Measurements from ENCODE around the gene SORCS2.

The SORCS2 gene

DNA sequence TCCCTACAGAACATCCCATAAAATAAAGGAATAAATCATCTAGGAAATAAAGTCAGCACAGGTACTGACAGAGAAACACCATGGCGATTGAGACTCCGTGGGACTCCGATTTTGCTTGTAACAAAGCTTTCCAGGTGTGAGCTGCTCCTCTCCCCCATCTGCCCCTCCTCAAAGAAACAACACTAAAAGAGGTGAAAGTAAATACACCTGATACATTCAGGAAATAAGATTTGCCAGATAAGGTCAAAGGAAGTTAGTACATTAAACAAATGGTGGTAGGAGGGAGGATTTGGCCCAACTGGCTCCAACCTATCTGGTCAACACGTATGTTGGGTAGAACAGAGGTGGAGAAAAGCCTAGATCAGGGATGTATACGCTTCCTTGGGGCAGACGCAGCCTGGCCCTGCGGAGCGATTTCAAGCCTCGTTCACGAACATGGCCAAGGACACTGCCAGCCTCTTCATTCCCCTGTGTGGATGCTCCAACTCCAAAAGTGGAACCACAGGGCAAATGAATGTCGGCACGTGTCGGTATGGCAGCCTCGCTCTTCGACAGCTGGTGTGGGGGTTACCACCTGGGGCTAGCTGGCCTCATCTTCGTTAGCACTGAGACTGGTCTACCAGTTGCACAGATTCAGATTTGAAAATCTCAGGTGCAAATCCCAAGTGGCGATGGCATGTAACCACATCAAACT is 584.8 kb downstream of the SORCS2 start:
- DNase-seq = no peak

DNA sequence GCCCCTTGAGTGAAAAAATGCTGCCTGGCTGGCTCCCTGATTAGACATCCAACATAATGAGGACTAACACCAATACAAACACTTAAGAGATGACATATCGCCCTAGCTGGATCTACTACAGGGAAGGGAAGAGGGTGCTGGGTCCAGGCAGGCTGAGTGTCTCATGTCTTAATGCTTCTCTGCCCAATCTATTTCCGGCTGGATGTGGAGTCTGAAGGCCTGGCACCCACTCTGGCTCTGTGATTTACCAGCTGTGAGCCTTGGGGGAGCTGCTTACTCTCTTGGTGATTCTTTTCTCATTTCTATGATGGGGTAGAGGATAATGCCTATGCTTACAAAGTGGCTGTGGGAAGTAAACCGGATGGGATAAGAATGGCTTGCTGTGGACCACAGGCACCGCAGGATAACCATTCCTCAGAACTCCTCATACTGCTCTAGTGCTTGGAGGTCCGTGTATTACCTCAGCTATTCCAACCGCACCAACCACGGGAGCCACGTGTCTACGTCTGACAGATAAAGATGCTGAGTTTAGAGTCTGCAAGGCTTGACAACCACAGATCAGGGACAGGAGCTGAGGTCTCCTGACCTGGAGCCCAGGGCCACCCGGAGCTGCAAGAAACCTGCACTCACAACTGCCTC is 585.7 kb downstream of the SORCS2 start:
- no peak for DNase-seq

DNA sequence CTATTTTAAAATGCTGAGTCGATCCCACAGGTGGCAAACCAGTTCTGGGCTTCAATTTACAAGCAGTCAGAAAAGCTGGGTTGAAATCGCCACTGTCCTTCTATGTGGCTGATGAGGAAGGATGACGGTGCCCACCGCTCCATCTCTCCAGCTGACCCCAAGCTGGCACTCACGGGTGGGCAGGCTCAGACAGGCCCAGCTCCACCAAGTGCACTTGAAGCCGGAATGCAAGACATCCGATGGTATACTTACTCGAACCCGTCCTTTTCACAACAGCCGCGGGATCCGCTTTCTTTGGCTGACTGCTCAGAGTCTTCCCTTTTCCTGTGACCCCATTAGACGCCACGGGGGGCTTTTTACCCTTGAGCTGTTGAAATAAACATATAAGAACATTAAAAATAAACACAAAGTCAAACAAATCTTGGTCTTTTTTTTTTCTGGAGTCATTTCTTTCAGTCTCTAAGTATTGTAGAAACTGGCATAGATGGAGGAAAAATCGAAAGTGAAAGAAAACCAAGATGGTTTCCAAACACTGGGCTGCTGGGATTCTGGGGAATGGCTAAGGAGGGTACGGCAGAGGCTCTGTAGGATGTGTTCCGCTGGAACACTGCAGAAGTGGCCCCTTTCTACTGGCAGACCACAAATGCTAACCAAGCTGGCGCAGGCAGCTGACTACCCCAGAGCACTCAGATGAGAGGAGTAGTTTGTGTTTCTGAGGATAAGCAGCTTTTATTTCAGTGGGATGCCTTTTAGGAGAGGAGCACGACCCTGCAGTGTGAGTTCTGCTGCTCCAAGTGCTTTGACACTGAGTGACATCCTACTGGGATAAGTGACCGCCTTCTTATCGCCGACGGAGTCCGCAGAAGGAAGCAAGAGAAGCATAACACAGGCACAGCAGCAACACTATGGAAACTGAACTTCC is 586.4 kb downstream of the SORCS2 start:
- no peak for DNase-seq

DNA sequence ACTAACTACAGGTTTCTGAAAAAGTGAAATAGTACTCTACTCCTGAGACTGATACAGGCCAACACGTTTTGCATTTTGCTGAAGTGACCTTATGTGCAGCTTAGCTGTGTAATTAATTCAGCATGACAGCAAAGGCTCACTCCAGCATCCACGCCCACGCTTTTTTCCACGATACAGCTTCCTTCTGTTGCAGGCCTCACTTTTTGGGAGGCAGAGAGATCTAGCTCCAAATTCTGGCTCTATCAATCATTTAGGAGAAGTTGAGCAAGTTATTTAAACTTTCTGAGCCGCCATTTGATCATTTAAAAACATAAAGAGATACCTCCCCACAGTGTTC is 587.1 kb downstream of the SORCS2 start:
- DNase-seq = no peak

DNA sequence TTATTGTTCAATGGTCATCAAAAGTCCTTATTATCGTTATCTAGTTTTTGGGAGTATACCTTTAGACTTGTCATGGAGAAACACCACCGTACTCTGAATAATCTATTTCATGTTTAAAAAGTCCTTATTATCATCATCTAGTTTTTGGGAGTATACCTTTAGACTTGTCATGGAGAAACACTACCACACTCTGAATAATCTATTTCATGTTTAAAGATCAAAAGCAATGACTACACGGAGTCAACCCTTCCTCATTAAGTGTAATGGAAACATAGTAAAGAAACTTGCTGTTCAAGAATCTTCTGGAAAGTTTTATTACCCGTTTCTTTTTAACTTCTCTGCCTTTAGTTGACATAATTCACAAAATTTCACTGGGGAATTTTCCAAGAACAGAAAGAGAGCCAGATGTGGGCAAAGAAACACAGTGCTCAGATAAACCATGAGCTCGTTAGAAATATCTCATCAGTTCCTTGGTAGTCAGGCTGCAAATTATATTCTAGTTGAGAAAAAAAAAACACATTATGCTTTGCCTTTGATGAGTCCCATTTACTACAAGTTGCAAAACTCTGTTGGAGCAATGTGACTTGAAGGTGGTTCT is 588.5 kb downstream of the SORCS2 start:
- DNase-seq = no peak

DNA sequence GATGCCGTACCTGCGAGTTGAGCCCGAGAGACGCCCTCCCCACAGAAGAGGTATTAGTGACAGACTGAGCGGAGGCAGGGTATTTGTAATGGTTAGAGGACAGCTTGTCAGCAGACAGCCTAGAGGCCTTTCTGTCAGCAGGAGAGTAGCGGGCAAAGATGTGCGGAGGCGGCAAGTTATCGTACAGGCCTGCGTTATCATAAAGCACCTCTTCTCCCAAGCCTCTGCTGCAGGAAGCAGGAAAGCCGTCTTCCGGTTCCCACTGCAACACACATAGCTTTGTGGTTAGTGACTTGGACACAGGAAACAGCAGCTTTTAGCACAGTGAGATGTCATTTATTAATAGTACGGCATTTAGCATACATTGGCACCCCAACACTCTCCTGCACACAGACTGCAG is 589.0 kb downstream of the SORCS2 start:
- no peak for DNase-seq

DNA sequence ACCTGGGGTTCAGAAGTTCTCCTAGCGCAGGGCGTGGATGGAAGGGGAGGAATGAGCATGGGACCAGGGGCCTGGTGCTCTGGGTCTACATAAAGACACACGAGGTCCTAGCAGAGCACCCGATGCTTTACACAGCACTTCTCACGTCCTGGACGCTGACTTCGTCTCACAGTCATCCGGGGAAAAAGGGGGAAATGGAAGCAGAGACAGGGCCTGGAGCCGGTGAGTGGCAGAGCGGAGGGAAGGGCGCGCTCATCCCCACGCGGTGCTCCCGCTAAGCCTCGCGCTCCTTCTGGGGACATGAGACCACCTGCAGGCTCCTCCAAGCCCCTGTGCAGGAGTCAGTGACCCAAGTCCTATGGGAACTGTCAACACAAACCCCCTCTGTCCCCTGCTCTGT is 589.7 kb downstream of the SORCS2 start:
- DNase-seq = no peak

DNA sequence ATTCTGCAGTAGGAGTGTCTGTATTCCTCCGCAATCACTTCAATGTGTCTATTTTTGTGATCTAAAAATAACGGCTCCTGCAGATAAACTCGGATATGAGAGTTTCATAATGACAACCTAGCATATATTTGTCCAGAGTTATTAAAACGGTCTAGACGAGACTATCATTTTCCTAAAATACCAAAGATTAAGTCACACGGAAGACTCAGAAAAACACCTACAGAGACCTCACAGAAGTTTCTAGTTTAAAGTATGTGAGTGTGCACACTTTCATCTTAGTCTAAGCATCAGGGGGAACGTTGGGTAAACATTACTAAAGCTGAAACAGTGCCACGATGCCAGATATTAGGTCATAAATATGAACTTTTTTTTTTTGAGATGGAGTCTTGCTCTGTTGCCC is 590.4 kb downstream of the SORCS2 start:
- DNase-seq = no peak

DNA sequence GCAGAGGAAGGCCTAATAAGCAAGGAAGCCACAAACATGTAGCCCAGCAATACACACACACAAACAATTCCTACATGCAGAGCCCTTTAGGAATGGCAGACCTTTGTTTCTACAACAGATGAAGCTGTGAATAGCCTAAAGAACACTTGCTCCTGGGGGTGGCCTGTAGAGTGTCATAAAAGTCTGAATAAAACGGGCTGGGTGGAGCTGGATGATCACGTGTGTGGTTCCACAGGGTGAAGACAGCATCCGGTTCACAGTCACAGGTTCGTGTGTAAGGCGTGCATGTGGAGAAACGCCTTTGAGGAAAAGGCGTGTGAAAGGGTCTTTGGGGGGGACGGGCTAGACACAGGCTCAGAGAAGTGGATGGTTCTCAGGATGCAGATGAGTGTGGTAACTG is 591.2 kb downstream of the SORCS2 start:
- DNase-seq = no peak

DNA sequence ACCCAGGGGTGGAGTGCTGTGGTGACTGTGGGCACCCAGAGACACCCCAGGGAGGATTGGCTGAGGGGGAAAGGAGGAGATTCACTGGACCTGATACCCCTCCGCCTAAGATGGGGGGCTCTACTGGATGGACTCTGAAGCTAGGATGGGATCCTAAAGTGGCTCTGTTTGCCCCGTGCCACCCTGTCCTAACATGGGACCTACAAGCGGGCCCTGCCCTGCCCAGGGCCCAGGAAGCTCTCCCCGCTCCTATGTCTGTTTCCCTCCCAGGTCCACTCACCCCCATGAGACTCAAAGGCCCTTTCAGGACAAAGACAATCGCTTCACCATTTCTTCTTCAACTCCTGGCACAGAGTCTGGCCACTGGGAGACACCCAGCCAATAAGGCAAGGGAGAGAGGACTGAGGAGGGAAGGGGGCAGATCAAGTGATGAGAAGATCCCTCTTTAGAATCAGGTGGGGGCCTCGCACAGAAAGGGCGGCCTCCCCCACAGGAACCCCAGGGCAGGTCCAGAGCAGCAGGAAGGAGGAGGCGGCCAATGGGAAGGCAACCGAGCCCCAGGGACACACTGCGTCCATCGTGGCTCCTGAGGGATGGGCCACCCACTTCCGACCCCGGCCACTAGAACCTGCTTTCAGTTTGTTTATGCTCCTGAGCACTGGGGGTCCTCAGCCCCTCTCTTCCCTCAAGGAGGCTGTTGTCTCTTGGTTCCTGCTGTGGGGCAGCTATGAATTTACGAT is 592.0 kb downstream of the SORCS2 start:
- DNase-seq = no peak

DNA sequence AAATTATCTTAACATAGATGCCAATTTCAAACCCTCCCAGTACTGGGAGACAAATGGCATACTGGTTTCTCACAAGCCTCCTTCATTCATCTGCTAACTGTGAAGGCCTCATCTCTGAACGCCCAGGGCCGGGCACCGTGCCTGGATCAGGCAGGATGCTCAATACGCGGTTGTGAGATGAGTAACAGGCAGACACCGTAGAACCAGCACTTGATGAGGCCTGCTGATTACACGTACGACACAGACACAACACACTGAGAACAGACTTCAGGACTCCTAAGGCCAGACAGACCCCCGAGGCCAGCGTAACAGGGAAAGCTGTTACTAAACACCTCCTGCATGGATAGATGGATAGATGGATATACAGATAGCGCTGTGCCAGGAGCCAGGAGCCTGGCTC is 592.7 kb downstream of the SORCS2 start:
- DNase-seq = no peak

DNA sequence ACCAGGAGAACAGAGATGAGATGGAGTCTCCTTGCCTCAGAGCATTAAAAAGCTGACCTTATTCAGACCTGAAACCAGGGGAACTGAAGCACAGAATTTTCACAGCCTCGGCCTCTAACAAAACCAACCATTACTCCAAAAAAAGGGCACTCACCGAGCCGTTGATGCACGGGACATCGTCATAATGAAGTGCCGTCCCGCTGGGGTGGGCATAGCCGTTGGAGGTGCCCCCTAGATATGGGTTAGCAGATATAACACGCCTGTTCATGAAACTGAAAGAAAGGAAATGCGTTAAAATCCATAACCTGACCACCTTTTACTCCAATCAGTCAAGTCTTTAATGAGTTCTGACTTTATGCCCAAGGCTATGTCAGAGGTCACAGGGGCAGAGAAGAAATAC is 593.7 kb downstream of the SORCS2 start:
- DNase-seq = no peak

DNA sequence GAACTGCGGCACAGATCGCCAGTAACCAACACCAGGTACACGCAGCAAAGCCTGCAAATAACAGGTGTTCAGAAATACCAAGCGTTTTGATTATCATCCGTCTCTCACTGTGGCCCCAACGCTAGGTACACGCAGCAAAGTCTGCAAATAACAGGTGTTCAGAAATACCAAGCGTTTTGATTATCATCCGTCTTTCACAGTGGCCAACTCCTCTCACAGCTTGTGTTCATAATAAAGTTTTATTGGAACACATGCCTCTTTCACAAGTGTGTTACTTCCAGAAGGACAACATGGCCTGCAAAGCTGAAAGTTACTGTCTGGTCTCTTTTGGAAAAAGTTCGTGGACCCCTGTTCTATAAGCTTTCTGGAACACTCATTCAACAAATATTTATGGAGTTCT is 594.2 kb downstream of the SORCS2 start:
- DNase-seq = no peak

DNA sequence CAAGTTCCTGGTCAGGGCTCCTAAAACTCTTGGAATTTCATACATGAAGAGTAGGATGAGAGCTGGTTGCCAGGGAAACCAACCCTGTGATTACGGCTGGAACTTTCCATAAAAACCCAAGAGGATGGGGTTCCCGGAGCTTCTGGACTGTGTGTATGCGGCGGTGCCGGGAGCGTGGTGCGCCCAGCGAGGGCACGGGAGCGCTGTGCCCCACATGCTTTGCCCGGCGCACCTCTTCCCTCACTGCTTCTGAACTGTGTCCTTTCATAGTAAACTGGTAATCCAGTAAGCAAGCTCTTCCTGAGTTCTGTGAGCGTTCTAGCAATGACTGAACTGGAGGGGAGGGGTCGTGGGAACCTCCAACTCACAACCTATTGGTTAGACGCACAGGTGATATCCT is 594.7 kb downstream of the SORCS2 start:
- DNase-seq = no peak

DNA sequence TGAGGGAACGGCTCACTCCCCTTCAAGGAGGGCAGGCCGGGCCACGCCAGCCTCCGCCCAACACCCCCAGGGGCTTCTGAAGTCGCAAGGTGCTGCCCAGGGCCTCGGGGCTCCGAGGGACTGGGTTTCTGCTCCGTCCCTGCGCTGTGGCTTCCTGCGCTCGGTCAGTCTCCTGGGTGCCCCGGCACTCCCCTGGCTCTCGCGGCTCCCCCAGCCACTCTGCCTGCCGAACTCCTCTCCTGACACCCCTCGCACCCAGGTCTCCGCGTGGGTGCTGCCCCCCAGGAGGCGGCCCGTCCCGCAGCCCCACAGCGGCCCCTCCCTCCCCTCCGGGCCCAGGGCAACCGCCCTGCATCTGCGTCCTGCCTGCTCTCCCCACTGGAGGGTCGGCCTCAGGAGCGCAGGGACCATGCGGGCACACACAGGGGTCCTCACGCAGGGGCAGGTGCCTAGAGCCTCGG is 595.4 kb downstream of the SORCS2 start:
- no peak for DNase-seq

DNA sequence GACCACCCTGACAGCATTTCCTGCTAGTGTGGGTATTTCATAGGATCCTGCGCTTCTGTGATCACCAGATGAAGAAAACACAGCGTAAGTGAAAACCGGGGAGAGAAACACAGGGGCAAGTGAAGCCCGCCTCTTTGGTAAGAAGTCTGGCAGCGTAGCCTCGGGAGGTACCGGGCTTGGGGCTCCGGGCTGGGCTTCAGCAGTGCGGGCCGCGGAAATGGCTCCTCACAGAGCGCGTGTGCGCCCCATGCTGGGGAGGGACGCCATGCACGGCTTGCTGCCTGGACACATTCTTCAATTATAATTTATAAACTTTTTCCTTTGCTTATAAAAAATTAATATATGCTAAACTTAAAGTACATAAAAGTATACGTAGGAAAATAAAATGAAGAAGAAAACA is 595.9 kb downstream of the SORCS2 start:
- DNase-seq = no peak

DNA sequence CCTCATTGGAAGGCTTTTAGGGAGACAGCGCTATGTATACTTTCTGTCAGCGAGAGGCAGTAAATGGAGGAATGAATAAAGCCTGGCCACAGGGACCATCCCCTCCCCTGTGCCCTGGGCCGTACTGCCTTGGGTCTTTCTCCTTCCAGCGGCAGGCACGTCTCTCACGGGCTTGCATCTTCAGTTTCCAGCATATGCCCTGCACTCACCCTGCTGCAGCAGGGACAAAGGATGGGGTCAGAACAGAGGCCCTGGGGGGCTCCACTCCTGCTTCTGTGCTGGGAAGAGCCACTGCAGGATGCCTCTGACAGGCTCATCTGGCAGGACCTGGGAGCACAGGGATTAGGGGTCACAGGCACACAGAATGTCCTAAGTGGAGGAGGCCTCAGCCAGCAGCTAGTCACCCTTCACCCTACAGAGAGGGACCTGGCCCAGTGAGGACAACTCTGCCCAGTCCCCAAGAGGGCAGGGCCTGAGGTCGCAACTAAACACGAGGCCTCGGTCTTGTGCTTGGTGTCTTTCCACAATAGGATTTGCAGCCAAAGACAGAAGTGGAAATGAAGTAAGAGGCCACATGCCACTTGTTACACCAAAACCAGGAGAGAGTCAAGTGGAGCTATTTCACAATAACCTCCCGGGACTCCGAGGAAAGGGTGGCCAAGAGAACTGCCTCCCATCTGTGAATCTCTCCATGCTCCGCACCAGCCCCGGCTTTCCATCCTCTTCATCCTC is 596.5 kb downstream of the SORCS2 start:
- DNase-seq = no peak

DNA sequence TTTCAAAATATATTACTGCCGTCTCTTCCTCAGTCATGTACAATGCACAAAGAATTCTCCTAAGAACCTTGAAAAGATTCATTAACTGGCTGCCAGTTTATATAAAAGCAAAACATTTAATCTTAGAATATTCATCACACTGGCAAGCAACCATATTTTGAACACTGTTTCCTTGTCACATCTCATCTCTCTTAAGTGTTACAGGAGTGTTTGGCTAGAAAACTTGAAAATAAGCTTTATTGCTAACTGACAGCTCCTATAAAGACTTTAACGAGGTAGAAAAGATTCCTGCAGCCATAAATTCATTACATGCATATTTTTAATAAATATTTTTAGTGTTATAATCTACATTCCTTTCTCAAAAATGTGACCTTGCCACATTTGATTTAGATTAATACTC is 597.7 kb downstream of the SORCS2 start:
- no peak for DNase-seq

DNA sequence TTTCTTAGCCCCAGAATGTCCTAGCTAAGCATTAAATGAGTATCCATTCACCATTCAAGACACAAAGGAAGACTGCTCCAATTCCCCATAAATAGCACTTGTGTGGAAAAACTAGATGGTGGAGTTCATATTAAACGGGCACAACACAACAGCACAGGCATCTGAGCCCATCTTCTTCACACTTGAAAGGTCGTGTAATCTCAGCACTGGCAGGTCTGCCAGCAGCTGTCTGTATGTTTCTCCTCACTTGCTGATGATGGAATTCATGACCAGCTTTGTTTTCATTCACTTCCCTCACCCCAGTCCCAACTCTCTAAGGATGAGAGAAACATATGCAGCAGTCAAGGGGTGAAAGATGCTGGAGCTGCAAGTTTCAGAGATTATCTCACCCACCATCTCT is 598.7 kb downstream of the SORCS2 start:
- no peak for DNase-seq

All from NCI-H524 (cell line).